K562 (cell line): ENCODE measurements around the gene CNDP2.

Source experiments
- ARID3A ChIP-seq: IDR thresholded peaks from 2 replicates; pipeline ENCODE4 v1.6.1; 2012; ENCODE audit warnings: low read depth, low read length, improper control_type of control experiment, borderline replicate concordance
- BRF2 ChIP-seq: IDR thresholded peaks from 3 replicates; pipeline ENCODE4 v1.6.1; 2011; ENCODE audit warnings: borderline replicate concordance, mild to moderate bottlenecking; ENCODE audit not compliant: insufficient read length, insufficient read depth
- CTBP1 ChIP-seq: fragments of 450-650 bp; IDR thresholded peaks from 2 replicates; pipeline ENCODE4 v1.6.1; 2016; ENCODE audit warnings: borderline replicate concordance
- CTCF ChIP-seq, 3 experiments: IDR thresholded peaks in 2 of 3; conservative IDR thresholded peaks in 1 of 3; 2 replicates each; pipeline ENCODE4 v1.5.1; 2011 to 2012; ENCODE audit warnings: low read length in 3 of 3, mild to moderate bottlenecking in 3 of 3, control low read depth in 2 of 3, improper control_type of control experiment in 1 of 3, inconsistent platforms in 1 of 3, low read depth in 1 of 3, mixed read lengths in 1 of 3, moderate library complexity in 1 of 3; ENCODE audit not compliant: insufficient read depth in 2 of 3
- EGR1 ChIP-seq: fragments of 450-650 bp; conservative IDR thresholded peaks from 2 replicates; pipeline ENCODE4 v1.6.1; 2017; ENCODE audit warnings: mild to moderate bottlenecking
- EZH2 ChIP-seq: IDR thresholded peaks from 2 replicates; pipeline ENCODE4 v1.6.1; 2012; ENCODE audit warnings: low read depth, mild to moderate bottlenecking, inconsistent platforms, low read length, borderline replicate concordance
- HDAC2 ChIP-seq: fragments of 450-650 bp; IDR thresholded peaks from 2 replicates; pipeline ENCODE4 v1.6.1; 2016; ENCODE audit warnings: mild to moderate bottlenecking
- POLR2A ChIP-seq: fragments of 450-650 bp; conservative IDR thresholded peaks from 2 replicates; pipeline ENCODE4 v1.6.1; 2016
- REST ChIP-seq, 2 experiments: fragments of 450-650 bp; formaldehyde crosslinking in 1 of 2; IDR thresholded peaks; 2 replicates each; pipeline versions ENCODE4 v1.4.0 to v1.6.1; 2014 to 2020; ENCODE audit warnings: mild to moderate bottlenecking in 2 of 2, borderline replicate concordance in 1 of 2, low read depth in 1 of 2
- SIN3A ChIP-seq, 2 experiments: fragments of 150-350 bp in 1 of 2; IDR thresholded peaks; 2 replicates each; pipeline ENCODE4 v1.6.1; 2011 to 2016; ENCODE audit warnings: borderline replicate concordance in 2 of 2, low read depth in 2 of 2, low read length in 2 of 2, mild to moderate bottlenecking in 2 of 2, moderate library complexity in 2 of 2; ENCODE audit not compliant: control insufficient read depth in 1 of 2
- SMC3 ChIP-seq: conservative IDR thresholded peaks from 2 replicates; pipeline ENCODE4 v1.6.1; 2011; ENCODE audit warnings: low read depth, low read length, improper control_type of control experiment; ENCODE audit not compliant: insufficient read depth
- THRAP3 ChIP-seq: fragments of 450-650 bp; IDR thresholded peaks from 2 replicates; pipeline ENCODE4 v1.6.1; 2016; ENCODE audit warnings: mild to moderate bottlenecking, inconsistent platforms, borderline replicate concordance
- ZC3H4 ChIP-seq: sonication (generic); formaldehyde crosslinking; IDR thresholded peaks from 2 replicates; pipeline ENCODE4 v1.9.0; 2021; ENCODE audit warnings: missing genetic modification reagents, borderline replicate concordance
- ZNF511 ChIP-seq: sonication (generic); formaldehyde crosslinking; IDR thresholded peaks from 2 replicates; pipeline ENCODE4 v1.8.0; 2022; ENCODE audit warnings: mild to moderate bottlenecking, missing genetic modification reagents

GRCh38 chr18:74521068-74521725 is 25.0 kb downstream of the CNDP2 start:
- no peak for TF ChIP-seq ARID3A
- no peak for TF ChIP-seq CTCF (IDR thresholded peaks at IDR 0.05 in 2 of 3, conservative IDR thresholded peaks at IDR 0.05 in 1 of 3; ENCODE audit: insufficient read depth in 2 of 3, low read depth in 1 of 3, low read length in 3 of 3)
- TF ChIP-seq SIN3A (IDR thresholded peaks at IDR 0.05; ENCODE audit: borderline replicate concordance in 2 of 2, control insufficient read depth in 1 of 2, low read depth in 2 of 2, low read length in 2 of 2), result no peak
- TF ChIP-seq BRF2, result no peak
- no peak for TF ChIP-seq THRAP3
- TF ChIP-seq REST (IDR thresholded peaks at IDR 0.05; ENCODE audit: borderline replicate concordance), result no peak
- TF ChIP-seq REST (CRISPR knock-in tag; IDR thresholded peaks at IDR 0.05; ENCODE audit: low read depth), result no peak
- no peak for TF ChIP-seq EZH2
- no peak for TF ChIP-seq POLR2A
- no peak for TF ChIP-seq SMC3
- no peak for TF ChIP-seq ZNF511
- no peak for TF ChIP-seq CTBP1
- TF ChIP-seq EGR1, result no peak
- no peak for TF ChIP-seq ZC3H4 (CRISPR knock-in tag)
- no peak for TF ChIP-seq HDAC2
